Eye (tissue), 1 donor: ENCODE measurements around the gene GRIK4.
"Not testable (repeated sequence)": the region's sequence is repeated elsewhere in the genome, so short reads cannot be mapped to it uniquely, and the experiment has no call there.

ENCODE experiments used
- DNase-seq: peaks from one replicate; pipeline ENCODE4 v3.0.0-alpha.2; 2015

GRIK4 gene

GRCh38 chr11:121029153-121029552 lies 517.6 kb downstream of the GRIK4 start:
- DNase-seq: no peak

DNA sequence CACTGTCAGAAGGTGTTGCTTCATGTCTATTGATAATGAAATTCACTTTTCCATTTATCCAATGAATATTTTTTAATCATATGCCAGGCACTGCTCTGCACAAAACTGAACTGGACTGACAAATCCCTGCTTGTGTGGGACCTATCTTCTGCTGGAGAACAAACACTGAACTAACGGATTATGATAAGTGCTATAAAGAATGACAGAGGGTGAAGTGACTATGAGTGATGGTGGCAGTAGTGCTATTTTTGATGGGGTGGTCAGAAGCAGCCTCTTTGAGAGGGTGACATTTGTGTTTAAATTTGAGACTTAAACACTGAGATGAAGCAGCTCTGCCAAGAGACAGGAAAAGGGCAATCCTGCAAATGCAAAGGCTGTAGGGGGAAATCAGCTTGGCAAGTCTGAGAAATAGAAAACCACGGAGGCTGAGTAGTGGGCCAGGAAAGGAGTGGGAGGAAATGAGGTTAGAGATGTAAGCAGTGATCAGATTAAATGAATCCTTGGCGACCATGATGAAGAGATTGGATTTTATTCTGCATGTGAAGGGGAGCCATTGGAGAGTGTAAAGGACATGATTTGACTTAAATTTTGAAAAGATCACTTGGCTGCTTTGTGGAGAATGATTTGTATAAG lies 518.4 kb downstream of the GRIK4 start:
- DNase-seq: no peak

DNA sequence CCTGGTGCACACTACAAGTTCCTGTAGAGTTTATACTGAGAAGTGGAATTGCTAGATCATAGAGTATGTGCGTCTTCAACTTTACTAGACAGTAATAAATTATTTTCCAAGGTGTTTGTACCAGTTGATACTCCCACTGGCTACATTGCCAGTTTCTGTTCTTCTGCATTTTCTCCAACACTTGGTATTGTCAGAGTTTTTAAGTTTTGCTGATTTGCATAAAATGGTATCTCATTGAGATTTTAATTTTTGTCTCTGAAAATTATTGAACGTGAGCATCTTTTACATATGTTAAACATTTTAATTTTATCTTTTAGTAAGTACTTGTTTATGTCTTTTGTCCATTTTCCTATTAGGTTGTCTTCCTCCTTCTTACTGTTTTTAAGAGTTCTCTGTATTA lies 519.6 kb downstream of the GRIK4 start:
- DNase-seq: no peak

GRCh38 chr11:121031648-121032047 lies 520.1 kb downstream of the GRIK4 start:
- not testable (repeated sequence) for DNase-seq

GRCh38 chr11:121032546-121032945 lies 521.0 kb downstream of the GRIK4 start:
- DNase-seq: no peak

DNA sequence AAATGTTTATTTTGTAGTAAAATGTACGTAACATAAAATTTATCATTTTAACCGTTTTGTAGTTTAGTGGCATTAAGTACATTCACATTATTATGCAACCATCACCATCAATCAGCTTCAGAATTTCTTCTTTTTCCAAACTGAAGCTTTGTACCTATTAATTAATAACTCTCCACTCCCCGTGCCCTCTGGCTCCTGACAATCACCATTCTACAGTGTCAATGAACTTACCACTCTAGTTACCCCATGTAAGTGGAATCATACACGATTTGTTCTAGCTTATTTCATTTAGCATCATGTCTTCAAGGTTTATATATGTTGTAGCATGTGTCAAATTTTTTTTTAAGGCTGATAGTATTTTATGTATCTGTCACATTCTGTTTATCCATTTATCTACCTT lies 522.1 kb downstream of the GRIK4 start:
- DNase-seq: no peak

DNA sequence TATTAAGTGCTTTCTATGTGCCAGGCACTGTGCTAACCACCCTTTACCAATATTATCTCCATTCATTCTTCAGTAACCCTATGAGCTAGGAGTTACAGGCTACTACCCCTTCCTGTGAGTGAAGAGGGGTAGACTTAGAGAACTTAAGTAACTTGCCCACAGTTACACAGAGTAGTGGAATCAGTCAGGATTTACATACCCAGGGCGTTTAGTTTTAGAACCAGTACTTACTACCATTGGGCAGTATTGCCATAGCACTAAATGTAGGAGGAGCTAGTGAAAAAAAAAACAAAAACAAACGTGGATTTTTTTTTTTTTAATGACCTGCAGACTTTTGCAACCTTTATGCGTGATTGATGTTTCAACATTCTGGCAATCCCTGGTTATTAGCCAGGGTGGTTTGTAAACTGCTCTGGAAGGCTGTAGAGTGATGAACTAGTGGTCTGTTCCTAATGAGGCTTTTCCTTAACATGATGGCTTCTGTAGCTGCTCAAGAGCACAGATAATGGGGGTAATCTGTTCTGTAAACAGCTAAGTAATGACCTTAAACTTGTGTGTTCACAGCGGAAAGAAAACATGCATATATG lies 523.7 kb downstream of the GRIK4 start:
- no peak for DNase-seq

GRCh38 chr11:121035780-121036179 lies 524.2 kb downstream of the GRIK4 start:
- DNase-seq: no peak

GRCh38 chr11:121037016-121037415 lies 525.5 kb downstream of the GRIK4 start:
- DNase-seq: no peak
